Measurements from ENCODE around the gene MIP.
"Not testable (repeated sequence)": the region's sequence is repeated elsewhere in the genome, so short reads cannot be mapped to it uniquely, and the experiment has no call there.

MIP gene

GRCh38 chr12:56417739-56418138 lies 36.7 kb downstream of the MIP start:
- H3K27ac ChIP-seq (ENCODE audit: low read depth, low read length), result no peak overlapping the region
- H3K4me1 ChIP-seq (ENCODE audit: control insufficient read depth, insufficient read depth, low read length), result no peaks in the 10 kb centered on the region
- H3K27me3 ChIP-seq (ENCODE audit: control insufficient read depth, insufficient read depth, low read length), result no peaks in the 10 kb centered on the region
- no peak overlapping the region for H3K9ac ChIP-seq (ENCODE audit: low read length)
- H3K36me3 ChIP-seq (ENCODE audit: control insufficient read depth, insufficient read depth, low read length), result peaks cover 4% of the 10 kb centered on the region
- no peak overlapping the region for H3K4me3 ChIP-seq (ENCODE audit: low read length)

- Histone ChIP-seq H3K9ac (ENCODE audit: low read length) (no peak overlapping the region), H3K27ac (ENCODE audit: low read depth, low read length) (no peak overlapping the region), H3K36me3 (ENCODE audit: control insufficient read depth, insufficient read depth, low read length) (no peaks in the 10 kb centered on the region), H3K27me3 (ENCODE audit: control insufficient read depth, insufficient read depth, low read length) (no peaks in the 10 kb centered on the region), H3K4me3 (ENCODE audit: low read length) (no peak overlapping the region), H3K4me1 (ENCODE audit: control insufficient read depth, insufficient read depth, low read length) (no peaks in the 10 kb centered on the region)
These were observed 40.1 kb downstream of the MIP start for GRCh38 chr12:56414401-56414800.

- Histone ChIP-seq H3K9ac (ENCODE audit: low read length) (no peak overlapping the region), H3K4me1 (ENCODE audit: control insufficient read depth, insufficient read depth, low read length) (no peaks in the 10 kb centered on the region), H3K27me3 (ENCODE audit: control insufficient read depth, insufficient read depth, low read length) (no peaks in the 10 kb centered on the region), H3K4me3 (ENCODE audit: low read length) (no peak overlapping the region), H3K36me3 (ENCODE audit: control insufficient read depth, insufficient read depth, low read length) (no peaks in the 10 kb centered on the region), H3K27ac (ENCODE audit: low read depth, low read length) (no peak overlapping the region)
These were observed 41.1 kb downstream of the MIP start for GRCh38 chr12:56413392-56413791.

- Histone ChIP-seq H3K4me3 (ENCODE audit: low read length) (no peak overlapping the region), H3K27me3 (ENCODE audit: control insufficient read depth, insufficient read depth, low read length) (no peaks in the 10 kb centered on the region)
These were observed 42.4 kb downstream of the MIP start for GRCh38 chr12:56411781-56412639.

GRCh38 chr12:56410768-56411167 lies 43.7 kb downstream of the MIP start:
- H3K36me3 ChIP-seq (ENCODE audit: control insufficient read depth, insufficient read depth, low read length), result no peaks in the 10 kb centered on the region

More at GRCh38 chr12:56411781-56412639, 42.4 kb downstream of the MIP start:
- H3K36me3 ChIP-seq (ENCODE audit: control insufficient read depth, insufficient read depth, low read length), result no peaks in the 10 kb centered on the region
- H3K4me1 ChIP-seq (ENCODE audit: control insufficient read depth, insufficient read depth, low read length), result no peaks in the 10 kb centered on the region
- no peak overlapping the region for H3K9ac ChIP-seq (ENCODE audit: low read length)
- H3K27ac ChIP-seq (ENCODE audit: low read depth, low read length), result no peak overlapping the region

GRCh38 chr12:56408799-56409417 lies 45.5 kb downstream of the MIP start:
- Histone ChIP-seq H3K36me3 (ENCODE audit: control insufficient read depth, insufficient read depth, low read length) (no peaks in the 10 kb centered on the region), H3K27me3 (ENCODE audit: control insufficient read depth, insufficient read depth, low read length) (no peaks in the 10 kb centered on the region), H3K4me1 (ENCODE audit: control insufficient read depth, insufficient read depth, low read length) (no peaks in the 10 kb centered on the region), H3K4me3 (ENCODE audit: low read length) (no peak overlapping the region), H3K9ac (ENCODE audit: low read length) (no peak overlapping the region), H3K27ac (ENCODE audit: low read depth, low read length) (no peak overlapping the region)

More at GRCh38 chr12:56410768-56411167, 43.7 kb downstream of the MIP start:
- Histone ChIP-seq H3K4me3 (ENCODE audit: low read length) (no peak overlapping the region), H3K27ac (ENCODE audit: low read depth, low read length) (no peak overlapping the region), H3K27me3 (ENCODE audit: control insufficient read depth, insufficient read depth, low read length) (no peaks in the 10 kb centered on the region), H3K9ac (ENCODE audit: low read length) (no peak overlapping the region), H3K4me1 (ENCODE audit: control insufficient read depth, insufficient read depth, low read length) (no peaks in the 10 kb centered on the region)

GRCh38 chr12:56404227-56404626 lies 50.2 kb downstream of the MIP start:
- H3K4me3 ChIP-seq (ENCODE audit: low read length); H3K27me3 ChIP-seq (ENCODE audit: control insufficient read depth, insufficient read depth, low read length); H3K27ac ChIP-seq (ENCODE audit: low read depth, low read length); H3K9ac ChIP-seq (ENCODE audit: low read length); H3K36me3 ChIP-seq (ENCODE audit: control insufficient read depth, insufficient read depth, low read length); H3K4me1 ChIP-seq (ENCODE audit: control insufficient read depth, insufficient read depth, low read length): not testable (repeated sequence)

GRCh38 chr12:56401612-56402011 lies 52.8 kb downstream of the MIP start:
- not testable (repeated sequence) for H3K9ac ChIP-seq (ENCODE audit: low read length); H3K27me3 ChIP-seq (ENCODE audit: control insufficient read depth, insufficient read depth, low read length); H3K4me3 ChIP-seq (ENCODE audit: low read length); H3K36me3 ChIP-seq (ENCODE audit: control insufficient read depth, insufficient read depth, low read length); H3K27ac ChIP-seq (ENCODE audit: low read depth, low read length); H3K4me1 ChIP-seq (ENCODE audit: control insufficient read depth, insufficient read depth, low read length)

GRCh38 chr12:56401125-56401524 lies 53.3 kb downstream of the MIP start:
- not testable (repeated sequence) for H3K4me1 ChIP-seq (ENCODE audit: control insufficient read depth, insufficient read depth, low read length); H3K4me3 ChIP-seq (ENCODE audit: low read length); H3K36me3 ChIP-seq (ENCODE audit: control insufficient read depth, insufficient read depth, low read length); H3K27ac ChIP-seq (ENCODE audit: low read depth, low read length); H3K9ac ChIP-seq (ENCODE audit: low read length); H3K27me3 ChIP-seq (ENCODE audit: control insufficient read depth, insufficient read depth, low read length)

Measured in rectal smooth muscle tissue (tissue), 1 donor.